PC-3 (cell line): ENCODE data around the gene PLD1.

Experiments used
- CTCF ChIP-seq: fragments of 300-600 bp; sonication (generic); conservative IDR thresholded peaks from 2 replicates; pipeline ENCODE4 v1.5.1; 2017; ENCODE audit warnings: antibody characterized with exemption, low read depth, mild to moderate bottlenecking, low read length
- EZH2 ChIP-seq: fragments of 300-600 bp; sonication (generic); IDR thresholded peaks from one replicate; pipeline ENCODE4 v1.6.1; 2017; ENCODE audit warnings: antibody characterized with exemption, mild to moderate bottlenecking, low read length; ENCODE audit not compliant: unreplicated experiment

DNA sequence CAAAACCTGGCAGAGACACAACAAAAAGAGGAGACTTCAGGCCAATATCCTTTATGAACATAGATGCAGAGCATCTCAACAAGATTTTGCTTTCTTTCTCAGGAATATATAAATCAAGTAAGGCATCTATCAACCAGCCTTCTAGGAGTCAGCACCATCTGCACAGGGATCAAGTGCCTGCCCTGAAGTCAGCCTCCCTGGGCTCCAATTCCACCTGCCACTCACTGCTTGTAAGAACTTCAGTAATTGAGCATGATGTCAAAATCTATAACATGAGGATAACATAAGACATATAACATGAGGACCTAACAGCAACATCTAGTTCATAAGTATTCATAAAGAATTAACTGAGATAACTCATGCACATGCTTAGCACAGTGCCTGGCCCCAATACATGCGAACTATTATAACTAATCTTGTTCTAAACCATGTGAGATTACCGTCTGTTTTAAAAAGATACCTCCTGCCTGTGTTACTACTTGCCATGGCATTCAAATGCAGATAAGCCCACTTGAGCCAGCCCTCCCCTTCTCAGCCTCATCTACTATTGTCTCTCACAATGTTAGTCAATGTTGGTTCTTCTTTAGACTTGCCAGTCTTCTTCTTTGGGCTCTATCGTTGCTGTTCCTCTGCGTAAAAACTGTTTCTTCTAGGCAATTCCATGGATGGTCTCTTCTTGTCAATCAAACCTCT, 91.6 kb downstream of the PLD1 start:
- TF ChIP-seq CTCF = no peak
- no peak for TF ChIP-seq EZH2
